Activated CD4-positive, alpha-beta T cell treated with anti-CD3 and anti-CD28 coated beads, Interleukin-2, amount 10 ng/mL, durations not matched to agents 7 days and 5 days (primary cell): ENCODE measurements around the gene C2orf80. TPM values are rescaled to one million over a fixed set of nuclear protein-coding genes. Genes with fewer than 3 reads are reported as not detected.

Source experiments
- CTCF ChIA-PET: fragments of 350-600 bp; sonication (Branson Sonifier 250); formaldehyde crosslinking; loops from one replicate; lab custom pipeline; 2021; ENCODE audit warnings: antibody characterized with exemption; lab: Charles Lee
- POLR2A ChIA-PET: fragments of 350-600 bp; sonication (Branson Sonifier 250); formaldehyde crosslinking; loops from one replicate; lab custom pipeline; 2021; ENCODE audit warnings: antibody characterized with exemption; lab: Charles Lee
- DNase-seq: peaks from one replicate; pipeline ENCODE4 v3.0.0-alpha.2; 2020
- H3K27ac Mint-ChIP-seq: one replicate; pipeline ENCODE4 v1.8.0; 2021; ENCODE audit warnings: mild to moderate bottlenecking, moderate library complexity, mixed read lengths
- H3K27me3 Mint-ChIP-seq: one replicate; pipeline ENCODE4 v1.8.0; 2021; ENCODE audit warnings: mixed read lengths
- H3K36me3 Mint-ChIP-seq: one replicate; pipeline ENCODE4 v1.8.0; 2021; ENCODE audit warnings: low read depth, mixed read lengths
- H3K4me1 Mint-ChIP-seq: one replicate; pipeline ENCODE4 v1.8.0; 2021; ENCODE audit warnings: mixed read lengths
- H3K4me3 Mint-ChIP-seq: one replicate; pipeline ENCODE4 v1.8.0; 2021; ENCODE audit warnings: mild to moderate bottlenecking, moderate library complexity, mixed read lengths
- H3K9me3 Mint-ChIP-seq: one replicate; pipeline ENCODE4 v1.8.0; 2021; ENCODE audit warnings: mixed read lengths
- total RNA-seq, 2 experiments: library from RNA; stranded (reverse); gene quantifications; one replicate each; pipeline ENCODE4 v1.2.3, GENCODE V29; 2021

The C2orf80 gene
- total RNA-seq, 2 experiments from 2014 or later = not detected

- no peaks in the 10 kb centered on the region for H3K9me3 Mint-ChIP-seq
- H3K27ac Mint-ChIP-seq = no peak overlapping the region
- no peak overlapping the region for H3K4me3 Mint-ChIP-seq
- H3K4me1 Mint-ChIP-seq = peaks cover 5% of the 10 kb centered on the region
- H3K36me3 Mint-ChIP-seq = no peaks in the 10 kb centered on the region
- CTCF ChIA-PET = no interaction called here
- POLR2A ChIA-PET = no interaction called here
- no peak for DNase-seq
- H3K27me3 Mint-ChIP-seq = peaks cover 4% of the 10 kb centered on the region
Measured at GRCh38 chr2:208172125-208172524, 17.7 kb downstream of the C2orf80 start.

- Mint-ChIP-seq H3K4me1 (no peaks in the 10 kb centered on the region), H3K27ac (no peak overlapping the region), H3K36me3 (no peaks in the 10 kb centered on the region), H3K27me3 (peaks cover 14% of the 10 kb centered on the region), H3K9me3 (no peaks in the 10 kb centered on the region), H3K4me3 (no peak overlapping the region)
- ChIA-PET CTCF (interaction anchor here (1.6 kb wide), 1 partner anchor 62 kb away, joined by 3 read pairs; no protein-coding TSS in a partner anchor), POLR2A (no interaction called here)
- DNase-seq = no peak
Measured at GRCh38 chr2:208164951-208165755, 24.7 kb downstream of the C2orf80 start.

GRCh38 chr2:208163489-208163888, 26.3 kb downstream of the C2orf80 start, which contains the start of gene CRYGA:
Gene CRYGA, minus strand, starts transcription at chr2:208163589. Its CDS starts 33 bp downstream, at chr2:208163556.
- no peak within 1 kb of the TSS for H3K4me3 Mint-ChIP-seq
- H3K27ac Mint-ChIP-seq = no peak within 1 kb of the TSS
- no peaks in the 10 kb centered on the region for H3K4me1 Mint-ChIP-seq
- ChIA-PET CTCF (interaction anchor here (0.6 kb wide), 1 partner anchor 71 kb away, joined by 3 read pairs; no protein-coding TSS in a partner anchor), POLR2A (no interaction called here)
- no peaks in the 10 kb centered on the region for H3K9me3 Mint-ChIP-seq
- H3K27me3 Mint-ChIP-seq = peaks cover 12% of the 10 kb centered on the region
- H3K36me3 Mint-ChIP-seq = no peaks in the 10 kb centered on the region
- DNase-seq = no peak

GRCh38 chr2:208156439-208156838, 33.4 kb downstream of the C2orf80 start:
- POLR2A ChIA-PET = no interaction called here
- H3K9me3 Mint-ChIP-seq = no peaks in the 10 kb centered on the region
- peaks cover 7% of the 10 kb centered on the region for H3K27me3 Mint-ChIP-seq
- H3K4me1 Mint-ChIP-seq = no peaks in the 10 kb centered on the region
- no peak overlapping the region for H3K27ac Mint-ChIP-seq
- CTCF ChIA-PET = no interaction called here
- no peak for DNase-seq
- no peaks in the 10 kb centered on the region for H3K36me3 Mint-ChIP-seq
- H3K4me3 Mint-ChIP-seq = no peak overlapping the region

- no peak overlapping the region for H3K4me3 Mint-ChIP-seq
- H3K27me3 Mint-ChIP-seq = peaks cover 10% of the 10 kb centered on the region
- ChIA-PET CTCF (no interaction called here), POLR2A (no interaction called here)
- H3K27ac Mint-ChIP-seq = no peak overlapping the region
- no peaks in the 10 kb centered on the region for H3K4me1 Mint-ChIP-seq
- H3K9me3 Mint-ChIP-seq = no peaks in the 10 kb centered on the region
- DNase-seq = no peak
- H3K36me3 Mint-ChIP-seq = no peaks in the 10 kb centered on the region
Measured at GRCh38 chr2:208153156-208153555, 36.7 kb downstream of the C2orf80 start.

GRCh38 chr2:208150956-208151355, 38.9 kb downstream of the C2orf80 start:
- H3K27me3 Mint-ChIP-seq = peaks cover 10% of the 10 kb centered on the region
- ChIA-PET CTCF (no interaction called here), POLR2A (no interaction called here)

GRCh38 chr2:208150094-208150493, 39.7 kb downstream of the C2orf80 start:
- Mint-ChIP-seq H3K36me3 (no peaks in the 10 kb centered on the region), H3K9me3 (no peaks in the 10 kb centered on the region), H3K27me3 (peaks cover 10% of the 10 kb centered on the region), H3K4me3 (no peak overlapping the region), H3K4me1 (no peaks in the 10 kb centered on the region), H3K27ac (no peak overlapping the region)
- POLR2A ChIA-PET = no interaction called here
- DNase-seq = no peak
- CTCF ChIA-PET = no interaction called here

More at GRCh38 chr2:208150956-208151355, 38.9 kb downstream of the C2orf80 start:
- no peaks in the 10 kb centered on the region for H3K9me3 Mint-ChIP-seq
- no peak overlapping the region for H3K27ac Mint-ChIP-seq
- H3K4me3 Mint-ChIP-seq = no peak overlapping the region
- DNase-seq = no peak
- no peaks in the 10 kb centered on the region for H3K4me1 Mint-ChIP-seq
- H3K36me3 Mint-ChIP-seq = no peaks in the 10 kb centered on the region

GRCh38 chr2:208148803-208149202, 41.0 kb downstream of the C2orf80 start:
- no peak overlapping the region for H3K27ac Mint-ChIP-seq
- H3K9me3 Mint-ChIP-seq = no peaks in the 10 kb centered on the region
- no peak for DNase-seq
- no peaks in the 10 kb centered on the region for H3K4me1 Mint-ChIP-seq
- ChIA-PET POLR2A (no interaction called here), CTCF (interaction anchor here (1.2 kb wide), 1 partner anchor 21 kb away, joined by 3 read pairs; no protein-coding TSS in a partner anchor)
- H3K27me3 Mint-ChIP-seq = peaks cover 10% of the 10 kb centered on the region
- H3K36me3 Mint-ChIP-seq = no peaks in the 10 kb centered on the region
- H3K4me3 Mint-ChIP-seq = no peak overlapping the region

- peaks cover 8% of the 10 kb centered on the region for H3K27me3 Mint-ChIP-seq
- H3K4me3 Mint-ChIP-seq = no peak overlapping the region
- ChIA-PET POLR2A (no interaction called here), CTCF (no interaction called here)
- H3K27ac Mint-ChIP-seq = no peak overlapping the region
- H3K36me3 Mint-ChIP-seq = no peaks in the 10 kb centered on the region
- H3K9me3 Mint-ChIP-seq = no peaks in the 10 kb centered on the region
- H3K4me1 Mint-ChIP-seq = no peaks in the 10 kb centered on the region
- DNase-seq = no peak
Measured at GRCh38 chr2:208147759-208148158, 42.1 kb downstream of the C2orf80 start.

- Mint-ChIP-seq H3K27me3 (peaks cover 3% of the 10 kb centered on the region), H3K9me3 (no peaks in the 10 kb centered on the region), H3K27ac (no peak overlapping the region), H3K4me1 (no peaks in the 10 kb centered on the region), H3K36me3 (no peaks in the 10 kb centered on the region), H3K4me3 (no peak overlapping the region)
- POLR2A ChIA-PET = no interaction called here
- no peak for DNase-seq
- CTCF ChIA-PET = no interaction called here
Measured at GRCh38 chr2:208147008-208147407, 42.8 kb downstream of the C2orf80 start.

- Mint-ChIP-seq H3K9me3 (no peaks in the 10 kb centered on the region), H3K36me3 (no peaks in the 10 kb centered on the region), H3K27me3 (peaks cover 2% of the 10 kb centered on the region), H3K27ac (no peak within 1 kb of the TSS), H3K4me1 (no peaks in the 10 kb centered on the region), H3K4me3 (no peak within 1 kb of the TSS)
- POLR2A ChIA-PET = no interaction called here
- CTCF ChIA-PET = no interaction called here
- DNase-seq = no peak
Measured at GRCh38 chr2:208146006-208146405, 43.8 kb downstream of the C2orf80 start, which contains the start of gene CRYGB. Gene CRYGB, minus strand, starts transcription at chr2:208146158. Its CDS starts 38 bp downstream, at chr2:208146120.

GRCh38 chr2:208142925-208143799, 46.7 kb downstream of the C2orf80 start:
- no peak overlapping the region for H3K27ac Mint-ChIP-seq
- no peak for DNase-seq
- no peaks in the 10 kb centered on the region for H3K36me3 Mint-ChIP-seq
- no peaks in the 10 kb centered on the region for H3K4me1 Mint-ChIP-seq
- CTCF ChIA-PET = interaction anchor here (1.3 kb wide), 1 partner anchor 32 kb away, joined by 3 read pairs; no protein-coding TSS in a partner anchor
- no peaks in the 10 kb centered on the region for H3K9me3 Mint-ChIP-seq
- H3K27me3 Mint-ChIP-seq = no peaks in the 10 kb centered on the region
- H3K4me3 Mint-ChIP-seq = no peak overlapping the region
- POLR2A ChIA-PET = no interaction called here
